Kidney (tissue), 14 donors: ENCODE results near the gene DLX4. TPM values are rescaled to one million over a fixed set of nuclear protein-coding genes. Genes with fewer than 3 reads are reported as not detected.

ENCODE experiments used
- DNase-seq, 5 donors: peaks; one replicate each; pipeline ENCODE4 v3.0.0-alpha.2; 2013 to 2020
- FAIRE-seq: peaks from 2 replicates; lab custom pipeline; 2012; peaks lifted over from hg19 to GRCh38; lab: Jason Lieb, UNC
- H3K27ac ChIP-seq, 2 donors: one replicate each; pipeline ENCODE4 v1.7.0; 2013; ENCODE audit warnings: low read depth in 2 of 2, low read length in 2 of 2, inconsistent platforms in 1 of 2
- H3K27me3 ChIP-seq: one replicate; pipeline ENCODE4 v1.7.1; 2013; ENCODE audit warnings: low read length, inconsistent platforms; ENCODE audit not compliant: control insufficient read depth, insufficient read depth
- H3K36me3 ChIP-seq, 3 donors: one replicate each; pipeline versions ENCODE4 v1.7.0 to v1.7.1; 2013; ENCODE audit warnings: low read length in 3 of 3, control low read depth in 1 of 3, inconsistent platforms in 1 of 3; ENCODE audit not compliant: insufficient read depth in 3 of 3, control insufficient read depth in 2 of 3
- H3K4me1 ChIP-seq, 3 donors: one replicate each; pipeline versions ENCODE4 v1.7.0 to v1.7.1; 2013; ENCODE audit warnings: low read length in 3 of 3, inconsistent platforms in 1 of 3, low read depth in 1 of 3; ENCODE audit not compliant: control insufficient read depth in 2 of 3, insufficient read depth in 2 of 3
- H3K4me3 ChIP-seq, 3 donors: one replicate each; pipeline versions ENCODE4 v1.7.0 to v1.8.1; 2013; ENCODE audit warnings: low read length in 3 of 3, control low read depth in 1 of 3, inconsistent platforms in 1 of 3
- H3K9ac ChIP-seq, 3 donors: one replicate each; pipeline versions ENCODE4 v1.7.0 to v1.7.1; 2013; ENCODE audit warnings: low read length in 3 of 3, control low read depth in 1 of 3, inconsistent platforms in 1 of 3
- H3K9me3 ChIP-seq, 3 donors: one replicate each; pipeline versions ENCODE4 v1.7.0 to v1.7.1; 2013; ENCODE audit warnings: low read length in 3 of 3, control low read depth in 1 of 3, inconsistent platforms in 1 of 3; ENCODE audit not compliant: control insufficient read depth in 2 of 3, insufficient read depth in 1 of 3
- intact Hi-C: fragments of 100-400 bp; cut with DNase I; formaldehyde crosslinking; loops from one replicate; pipeline ENCODE4 v1.11.1; 2022
- polyA plus RNA-seq: library from polyadenylated mRNA; stranded (reverse); fragments of 350-450 nt; fragmentation: Illumina TruSeq; extraction: RNeasy Lipid Tissue Mini Kit (QIAGEN cat#74804); gene quantifications from one replicate; pipeline ENCODE4 v1.2.3, GENCODE V29; 2014; ENCODE audit warnings: low read depth, low replicate concordance; ENCODE audit not compliant: insufficient read depth
- total RNA-seq: library from RNA; stranded (reverse); fragmentation: NEBNext Ultra II Directional; extraction: Animal tissue kit (Norgen Biotek cat#: 25700); gene quantifications from one replicate; pipeline ENCODE4 v1.2.1, GENCODE V29; 2021
- TF ChIP-seq, protein P1 (sequence below): IDR thresholded peaks from 3 replicates; pipeline ENCODE4 v1.5.1; 2012; ENCODE audit warnings: mild to moderate bottlenecking, moderate library complexity, borderline replicate concordance; ENCODE audit not compliant: insufficient read depth; ENCODE audit errors: extremely low read depth
- donor health status: control.
- donor health status: control.
- donor health status: control.
- donor health status: control.
- donor health status: control.
- donor health status: DM: yes; HTN: yes; CAD: no.
- donor health status: Normal renal cell carcinoma (clear cell type).

Gene DLX4
- total and polyA plus RNA-seq, 2 donors from 2014 or later = 0.44 TPM; not detected in 1

DNA sequence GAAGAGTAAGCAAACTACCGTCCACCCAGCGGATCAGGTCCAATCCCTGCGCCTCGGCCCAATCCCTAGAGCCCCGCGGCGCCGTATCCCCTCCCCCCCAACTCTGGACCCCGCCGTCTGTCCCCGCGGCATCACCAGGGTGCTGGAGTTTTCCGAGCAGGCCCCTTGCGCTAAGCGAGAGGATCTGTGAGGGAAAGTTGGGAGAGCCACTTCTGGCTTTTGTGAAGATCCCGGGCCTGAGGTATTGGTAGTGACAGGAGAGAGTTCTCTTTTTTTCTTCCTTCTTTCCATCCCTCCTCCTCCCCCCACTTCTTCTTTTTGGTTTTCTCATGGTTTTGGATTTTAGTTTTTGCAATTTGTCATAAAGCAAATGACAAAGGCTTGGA lies 3.5 kb upstream of the DLX4 start:
- H3K4me3 ChIP-seq = no peak overlapping the region
- FAIRE-seq = no peak
- intact Hi-C loops = no loop called here
- H3K4me1 ChIP-seq = peaks cover 0 to 10% (median 3%) of the 10 kb centered on the region in 3 donors
- TF ChIP-seq, protein P1, sequence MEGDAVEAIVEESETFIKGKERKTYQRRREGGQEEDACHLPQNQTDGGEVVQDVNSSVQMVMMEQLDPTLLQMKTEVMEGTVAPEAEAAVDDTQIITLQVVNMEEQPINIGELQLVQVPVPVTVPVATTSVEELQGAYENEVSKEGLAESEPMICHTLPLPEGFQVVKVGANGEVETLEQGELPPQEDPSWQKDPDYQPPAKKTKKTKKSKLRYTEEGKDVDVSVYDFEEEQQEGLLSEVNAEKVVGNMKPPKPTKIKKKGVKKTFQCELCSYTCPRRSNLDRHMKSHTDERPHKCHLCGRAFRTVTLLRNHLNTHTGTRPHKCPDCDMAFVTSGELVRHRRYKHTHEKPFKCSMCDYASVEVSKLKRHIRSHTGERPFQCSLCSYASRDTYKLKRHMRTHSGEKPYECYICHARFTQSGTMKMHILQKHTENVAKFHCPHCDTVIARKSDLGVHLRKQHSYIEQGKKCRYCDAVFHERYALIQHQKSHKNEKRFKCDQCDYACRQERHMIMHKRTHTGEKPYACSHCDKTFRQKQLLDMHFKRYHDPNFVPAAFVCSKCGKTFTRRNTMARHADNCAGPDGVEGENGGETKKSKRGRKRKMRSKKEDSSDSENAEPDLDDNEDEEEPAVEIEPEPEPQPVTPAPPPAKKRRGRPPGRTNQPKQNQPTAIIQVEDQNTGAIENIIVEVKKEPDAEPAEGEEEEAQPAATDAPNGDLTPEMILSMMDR = no peak
- no peaks in the 10 kb centered on the region for H3K9me3 ChIP-seq
- DNase-seq = no peak
- H3K27me3 ChIP-seq = peaks cover 70% of the 10 kb centered on the region
- no peaks in the 10 kb centered on the region for H3K36me3 ChIP-seq
- no peak overlapping the region for H3K9ac ChIP-seq
- H3K27ac ChIP-seq = no peak overlapping the region

DNA sequence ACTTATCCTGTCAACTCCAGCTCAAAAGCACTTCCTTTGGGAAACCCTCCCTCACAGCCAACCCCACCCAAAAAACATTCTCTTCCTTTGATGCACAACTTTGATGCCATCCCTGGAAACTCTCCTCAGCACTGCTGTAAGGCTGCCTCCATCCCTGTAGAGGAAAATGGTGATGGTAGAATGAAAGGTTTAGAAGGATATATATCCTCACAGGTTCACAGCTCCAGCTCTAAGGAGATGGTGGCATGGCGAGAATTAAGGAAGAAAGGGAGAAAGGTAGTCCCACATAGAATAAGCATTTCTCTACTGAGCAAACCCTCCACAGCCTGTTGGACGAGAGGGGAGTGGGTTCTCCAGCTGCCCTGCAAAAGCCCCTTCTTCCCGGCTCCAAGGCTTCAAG lies 2.2 kb upstream of the DLX4 start:
- H3K9me3 ChIP-seq = no peaks in the 10 kb centered on the region
- intact Hi-C loops = no loop called here
- no peak overlapping the region for H3K9ac ChIP-seq
- no peaks in the 10 kb centered on the region for H3K36me3 ChIP-seq
- no peak for DNase-seq
- TF ChIP-seq, protein P1 = no peak
- H3K27me3 ChIP-seq = peaks cover 80% of the 10 kb centered on the region
- no peak overlapping the region for H3K4me3 ChIP-seq
- no peak overlapping the region for H3K27ac ChIP-seq
- no peak for FAIRE-seq
- H3K4me1 ChIP-seq = peaks cover 0 to 10% (median 3%) of the 10 kb centered on the region in 3 donors

DNA sequence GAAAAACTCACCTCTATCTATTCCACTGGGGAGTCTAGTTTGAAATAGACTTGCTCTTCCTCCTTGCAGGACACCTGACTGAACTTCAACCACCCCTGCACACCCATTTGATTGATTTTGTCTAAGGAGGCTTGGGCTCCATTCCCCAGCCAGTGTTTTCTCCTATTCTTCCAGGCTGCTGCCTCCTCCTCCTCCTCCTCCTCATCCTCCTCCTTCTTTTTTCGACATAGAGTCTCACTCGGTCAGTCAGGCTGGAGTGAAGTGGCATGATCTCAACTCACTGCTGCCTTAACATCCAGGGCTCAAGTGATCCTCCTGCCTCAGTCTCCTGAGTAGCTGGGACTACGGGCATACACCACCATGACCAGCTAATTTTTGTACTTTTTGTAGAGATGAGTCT lies 1.8 kb upstream of the DLX4 start:
- H3K27me3 ChIP-seq = peaks cover 79% of the 10 kb centered on the region
- FAIRE-seq (no peak), DNase-seq (no peak)
- intact Hi-C loops = no loop called here
- H3K27ac ChIP-seq = no peak overlapping the region
- no peaks in the 10 kb centered on the region for H3K36me3 ChIP-seq
- TF ChIP-seq, protein P1 = no peak
- H3K4me3 ChIP-seq = no peak overlapping the region
- H3K9me3 ChIP-seq = no peaks in the 10 kb centered on the region
- H3K4me1 ChIP-seq = peaks cover 0 to 13% (median 3%) of the 10 kb centered on the region in 3 donors
- H3K9ac ChIP-seq = no peak overlapping the region
